GM23338 (cell line): ENCODE data around the gene MARCHF9. TPM values are rescaled to one million over a fixed set of nuclear protein-coding genes. Genes with fewer than 3 reads are reported as not detected.
A peak's percentile ranks its signal among the peaks of the same experiment; 100 is the strongest.

Experiments
- ATAC-seq: fragments of 200-7000 bp; cut with Tn5 transposase; 3 replicates; pipeline ENCODE4 v1.9.1; 2020
- DNase-seq: peaks from one replicate; pipeline ENCODE4 v3.0.0-alpha.2; 2015; ENCODE audit warnings: low spot score
- H2AFZ ChIP-seq: fragments of 200-600 bp; sonication (generic); 2 replicates; pipeline ENCODE4 v1.8.0; 2016; ENCODE audit warnings: antibody characterized with exemption, mild to moderate bottlenecking, moderate library complexity
- H3F3A ChIP-seq: fragments of 200-600 bp; sonication (generic); replicated peaks from 2 replicates; pipeline ENCODE4 v1.8.0; 2017; ENCODE audit warnings: antibody characterized with exemption, mixed run types, low read depth
- H3K27ac ChIP-seq: fragments of 200-600 bp; sonication (generic); 2 replicates; pipeline ENCODE4 v1.6.1; 2016; ENCODE audit warnings: low read depth
- H3K27me3 ChIP-seq: fragments of 200-600 bp; sonication (generic); 2 replicates; pipeline ENCODE4 v1.8.0; 2016; ENCODE audit warnings: mild to moderate bottlenecking, mixed run types, moderate library complexity; ENCODE audit not compliant: insufficient read depth
- H3K36me3 ChIP-seq: fragments of 200-600 bp; sonication (generic); 2 replicates; pipeline ENCODE4 v1.8.0; 2016; ENCODE audit warnings: mild to moderate bottlenecking; ENCODE audit not compliant: insufficient read depth
- H3K4me1 ChIP-seq: fragments of 200-600 bp; sonication (generic); 2 replicates; pipeline ENCODE4 v1.8.0; 2016; ENCODE audit warnings: mild to moderate bottlenecking, moderate library complexity; ENCODE audit not compliant: insufficient read depth
- H3K4me2 ChIP-seq: fragments of 200-600 bp; sonication (generic); 2 replicates; pipeline ENCODE4 v1.7.1; 2017; ENCODE audit warnings: mixed run types
- H3K4me3 ChIP-seq: fragments of 200-600 bp; sonication (generic); 2 replicates; pipeline ENCODE4 v1.6.1; 2016; ENCODE audit warnings: mixed run types
- H3K79me2 ChIP-seq: fragments of 200-600 bp; sonication (generic); replicated peaks from 2 replicates; pipeline ENCODE4 v1.8.0; 2017; ENCODE audit warnings: mild to moderate bottlenecking; ENCODE audit not compliant: insufficient read depth
- H3K9me2 ChIP-seq: fragments of 200-600 bp; sonication (generic); 2 replicates; pipeline ENCODE4 v1.8.0; 2017; ENCODE audit not compliant: insufficient read depth
- H4K20me1 ChIP-seq: fragments of 200-600 bp; sonication (generic); replicated peaks from 2 replicates; pipeline ENCODE4 v1.8.0; 2017; ENCODE audit warnings: mild to moderate bottlenecking; ENCODE audit not compliant: insufficient read depth
- H3K27ac Mint-ChIP-seq: 2 replicates; pipeline ENCODE4 v1.8.0; 2020; ENCODE audit warnings: inconsistent platforms, mild to moderate bottlenecking, moderate library complexity, mixed read lengths
- H3K27me3 Mint-ChIP-seq: 3 replicates; pipeline ENCODE4 v1.8.0; 2022; ENCODE audit warnings: low read depth, mild to moderate bottlenecking, moderate library complexity, mixed read lengths, inconsistent platforms; ENCODE audit not compliant: insufficient read depth, poor library complexity
- H3K36me3 Mint-ChIP-seq: 3 replicates; pipeline ENCODE4 v1.8.0; 2021; ENCODE audit warnings: low read depth, mild to moderate bottlenecking, inconsistent platforms, moderate library complexity, mixed read lengths
- H3K4me1 Mint-ChIP-seq: 3 replicates; pipeline ENCODE4 v1.8.0; 2020; ENCODE audit warnings: mild to moderate bottlenecking, inconsistent platforms, mixed read lengths
- H3K4me3 Mint-ChIP-seq: 3 replicates; pipeline ENCODE4 v1.8.0; 2021; ENCODE audit warnings: moderate library complexity, mild to moderate bottlenecking, inconsistent platforms, mixed read lengths
- H3K9me3 Mint-ChIP-seq: 3 replicates; pipeline ENCODE4 v1.8.0; 2020; ENCODE audit warnings: moderate library complexity, mild to moderate bottlenecking, inconsistent platforms, mixed read lengths
- EZH2 ChIP-seq: fragments of 200-600 bp; sonication (generic); IDR thresholded peaks from one replicate; pipeline ENCODE4 v1.8.0; 2017; ENCODE audit warnings: antibody characterized with exemption, mild to moderate bottlenecking, low read depth; ENCODE audit not compliant: unreplicated experiment
- POLR2AphosphoS5 ChIP-seq: IDR thresholded peaks from 2 replicates; pipeline ENCODE4 v1.6.1; 2016; ENCODE audit warnings: antibody characterized with exemption, low read depth
- REST ChIP-seq: IDR thresholded peaks from one replicate; pipeline ENCODE4 v1.6.1; 2018; ENCODE audit warnings: antibody characterized with exemption; ENCODE audit not compliant: unreplicated experiment
- ZNF114 ChIP-seq: fragments of 250-450 bp; sonication (Bioruptor Pico); IDR thresholded peaks from 2 replicates; pipeline ENCODE4 v1.5.0; 2020; ENCODE audit warnings: mild to moderate bottlenecking, moderate library complexity
- polyA plus RNA-seq: library from polyadenylated mRNA; unstranded; fragments of >200 nt; fragmentation: Nextera tagmentation; extraction: Ambion mirVana; gene quantifications from 2 replicates; pipeline ENCODE4 v1.2.1, GENCODE V29; 2016
- total RNA-seq: library from RNA; depleted of rRNA; stranded (reverse); fragments of >200 nt; shearing (Covaris generic); gene quantifications from 2 replicates; pipeline ENCODE4 v1.2.3, GENCODE V29; 2014

Gene MARCHF9
- total and polyA plus RNA-seq, 2 experiments from 2014 or later: 2.9 to 3.3 TPM

GRCh38 chr12:57763881-57764661, 9.2 kb downstream of the MARCHF9 start:
- H3K4me1 Mint-ChIP-seq: peaks cover 36% of the 10 kb centered on the region

GRCh38 chr12:57764662-57765002, 9.7 kb downstream of the MARCHF9 start:
- Histone ChIP-seq H3K4me2 (peak overlapping the region; percentile 97), H3F3A (peaks cover 11% of the 10 kb centered on the region), H3K36me3 (no peaks in the 10 kb centered on the region; the same call in 1 of the 2 replicates), H3K9me2 (no peaks in the 10 kb centered on the region), H3K4me3 (peak overlapping the region; percentile 83), H3K27me3 (peaks cover 81% of the 10 kb centered on the region), H3K4me1 (peaks cover 21% of the 10 kb centered on the region; the same call in 1 of the 2 replicates), H2AFZ (peak overlapping the region; percentile 95), H3K27ac (no peak overlapping the region), H4K20me1 (0 out of 2 replicates have a peak, but pooled peaks cover under 1% of the 10 kb centered on the region), H3K79me2 (no peaks in the 10 kb centered on the region)
- Mint-ChIP-seq H3K36me3 (peaks cover 18% of the 10 kb centered on the region), H3K9me3 (no peaks in the 10 kb centered on the region), H3K4me1 (peaks cover 36% of the 10 kb centered on the region), H3K27ac (no peak overlapping the region), H3K4me3 (peak overlapping the region; percentile 68), H3K27me3 (peaks cover 53% of the 10 kb centered on the region)
- ATAC-seq (peak; percentile 9), DNase-seq (peak; percentile 60)
- TF ChIP-seq EZH2: no peak
- peak; percentile 63 for TF ChIP-seq POLR2AphosphoS5

More at GRCh38 chr12:57763881-57764661, 9.2 kb downstream of the MARCHF9 start:
- Histone ChIP-seq H3K4me2 (peak overlapping the region; percentile 97), H3K36me3 (no peaks in the 10 kb centered on the region; the same call in 1 of the 2 replicates), H3K27me3 (peaks cover 83% of the 10 kb centered on the region), H3K79me2 (no peaks in the 10 kb centered on the region), H4K20me1 (no peaks in the 10 kb centered on the region), H3K27ac (no peak overlapping the region), H2AFZ (peak overlapping the region; percentile 95), H3K4me1 (peaks cover 21% of the 10 kb centered on the region; the same call in 1 of the 2 replicates), H3K9me2 (no peaks in the 10 kb centered on the region), H3F3A (peaks cover 11% of the 10 kb centered on the region), H3K4me3 (peak overlapping the region; percentile 83)
- Mint-ChIP-seq H3K4me3 (peak overlapping the region; percentile 68), H3K9me3 (no peaks in the 10 kb centered on the region), H3K36me3 (peaks cover 12% of the 10 kb centered on the region), H3K27me3 (peaks cover 57% of the 10 kb centered on the region), H3K27ac (no peak overlapping the region; the same call in 1 of the 2 replicates)
- no peak for DNase-seq
- TF ChIP-seq REST (no peak), ZNF114 (CRISPR knock-in tag) (no peak), EZH2 (peak; percentile 19)
- ATAC-seq: no peak
